SKM-1 treated with dmso at 0.1 percent for 144 hours (cell line): Measurements from ENCODE around the gene MRPL10.

Experiments used
- DNase-seq: peaks from one replicate; lab custom pipeline; 2025; ENCODE audit not compliant: unreplicated experiment; lab: John Stamatoyannopoulos, UW

MRPL10 gene

DNA sequence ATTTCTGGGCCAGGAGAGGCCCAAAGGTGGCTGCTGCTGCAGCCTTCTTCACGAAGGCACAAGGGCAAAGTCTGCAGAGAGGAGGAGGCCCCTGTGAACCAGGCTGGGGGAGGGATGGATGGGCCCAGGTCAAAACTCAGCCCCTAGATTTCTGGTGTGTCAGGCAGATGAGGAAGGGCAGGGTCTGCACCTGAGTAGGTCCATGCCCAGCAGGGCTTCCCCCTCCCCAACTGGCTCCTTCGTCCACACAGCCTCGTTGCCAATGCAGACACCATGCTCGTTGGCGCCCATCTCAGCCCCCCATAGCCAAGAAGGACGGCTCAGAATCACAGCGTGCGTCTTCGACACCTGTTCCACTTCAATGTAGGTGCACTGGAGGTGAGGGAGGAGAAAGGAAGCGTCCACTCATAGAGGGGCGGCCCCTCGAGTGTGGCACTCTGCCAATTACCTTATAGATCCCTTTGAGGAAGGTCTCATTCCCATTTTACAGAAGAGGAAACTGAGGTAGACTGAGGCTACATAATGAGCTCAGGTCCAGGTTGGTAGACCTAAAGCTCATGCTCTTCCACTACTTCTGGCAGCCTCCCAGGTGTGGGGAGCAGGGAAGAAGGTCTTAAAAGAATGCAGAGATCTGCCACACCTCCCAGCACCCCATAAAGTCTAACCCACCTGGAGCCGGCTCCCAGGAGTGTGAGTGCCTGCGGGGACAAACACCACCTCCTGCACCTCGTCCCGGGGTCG, 8.8 kb upstream of the MRPL10 start:
- no peak for DNase-seq

DNA sequence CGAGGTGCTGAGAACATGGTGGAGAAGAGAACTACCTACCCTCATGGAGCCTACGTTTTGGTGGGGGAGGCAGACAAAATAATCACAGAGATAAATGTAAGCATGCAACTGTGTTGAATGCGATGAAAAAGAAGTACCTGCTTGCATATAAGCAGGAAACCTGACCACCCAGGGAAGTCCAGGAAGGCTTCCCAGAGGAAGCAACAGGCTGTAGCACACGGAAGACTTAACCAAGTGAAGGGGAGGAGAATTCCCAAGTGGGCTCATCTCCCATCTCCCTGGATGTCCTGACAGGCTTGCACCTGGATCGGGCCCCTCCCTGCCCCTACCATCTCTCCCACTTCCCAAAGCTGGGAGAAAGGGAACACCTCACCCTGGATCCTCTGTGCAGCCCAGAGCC, 7.7 kb upstream of the MRPL10 start:
- DNase-seq: no peak

DNA sequence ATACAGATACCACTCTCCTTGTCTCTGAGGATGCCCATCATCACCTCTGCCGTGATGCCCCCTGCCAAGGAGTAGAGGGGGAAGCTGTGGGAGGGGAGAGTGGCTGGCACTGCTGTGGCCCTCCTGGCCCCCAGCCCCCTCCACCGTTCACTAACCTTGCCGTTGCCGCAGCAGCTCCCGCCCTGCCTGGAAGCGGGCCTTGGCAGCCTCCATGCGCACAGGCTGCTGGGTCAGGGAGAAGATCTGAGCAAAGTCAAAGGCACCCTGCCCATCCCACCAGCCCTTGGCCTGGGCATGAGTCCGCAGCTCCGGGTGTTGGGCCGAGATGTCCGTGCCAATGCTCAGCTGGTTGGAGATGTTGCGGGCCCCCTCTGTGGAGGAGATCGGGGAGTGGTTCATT, 7.3 kb upstream of the MRPL10 start:
- no peak for DNase-seq

DNA sequence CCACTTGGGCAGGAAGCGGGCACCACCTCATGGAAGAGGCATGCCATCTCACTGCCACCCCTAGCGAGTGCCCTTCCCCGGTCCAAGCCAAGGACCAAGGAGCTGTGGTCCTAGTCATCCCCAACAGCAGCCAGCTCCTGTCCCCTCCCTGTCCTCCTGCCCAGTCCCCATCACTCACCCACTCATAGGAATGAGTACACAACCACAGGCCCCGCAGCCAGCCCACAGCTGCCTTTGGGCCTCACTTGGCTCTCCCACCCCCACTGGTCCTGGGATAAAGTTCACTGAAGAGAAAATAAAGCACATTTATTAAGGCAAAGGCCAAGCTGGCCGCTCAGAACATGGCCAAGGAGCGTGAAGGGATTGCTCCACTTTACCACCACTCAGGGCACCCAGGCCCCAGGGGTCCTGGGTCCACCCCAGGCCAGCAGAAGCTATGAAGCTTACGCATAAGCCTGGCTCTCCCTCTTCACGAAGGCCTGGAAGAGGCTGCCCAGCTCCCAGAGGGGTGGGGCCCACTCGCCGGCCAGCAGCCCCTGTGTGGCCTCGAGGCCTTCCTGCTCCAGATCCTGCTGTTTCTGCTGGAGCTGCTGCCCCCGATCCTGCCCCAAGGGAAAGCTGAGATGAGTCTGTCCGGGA, 6.2 kb upstream of the MRPL10 start:
- no peak for DNase-seq

DNA sequence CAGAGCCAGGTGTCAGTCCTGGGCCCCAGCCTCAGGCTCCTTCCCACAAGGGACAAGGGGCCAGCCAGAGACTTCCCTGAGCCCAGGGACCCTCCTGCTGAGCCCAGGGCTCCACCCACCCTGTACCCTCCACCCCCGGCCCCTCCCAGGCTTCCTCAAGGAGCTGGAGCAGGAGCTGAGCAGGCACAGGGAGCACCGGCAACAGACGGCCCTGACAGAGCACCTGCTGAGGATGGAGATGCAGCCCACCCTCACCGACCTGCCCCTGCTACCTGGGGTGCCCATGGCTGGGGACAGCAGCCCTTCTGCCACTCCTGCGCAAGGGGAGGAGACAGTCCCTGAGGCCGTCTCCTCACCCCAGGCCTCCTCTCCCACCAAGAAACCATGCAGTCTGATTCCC, 5.3 kb upstream of the MRPL10 start:
- DNase-seq: no peak

DNA sequence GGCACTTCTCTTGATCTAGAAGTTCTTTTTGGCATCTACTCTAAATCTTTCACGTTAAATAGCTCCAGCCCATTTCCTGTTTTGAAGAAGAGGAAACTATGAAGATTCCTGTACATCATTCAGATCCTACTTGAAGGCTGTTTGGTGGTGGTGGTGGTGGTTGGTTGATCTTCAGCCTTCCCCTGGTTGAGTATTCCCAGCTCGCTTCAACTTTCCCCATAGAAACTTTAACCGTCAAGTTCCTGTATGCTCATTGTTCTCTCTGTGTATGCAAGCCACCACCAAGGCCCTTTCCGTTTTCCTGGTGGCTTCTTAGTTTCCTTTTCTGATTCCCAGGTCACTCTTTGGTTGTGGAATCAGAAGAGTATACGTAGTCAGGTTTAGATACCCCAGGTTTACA, 3.4 kb upstream of the MRPL10 start:
- no peak for DNase-seq

DNA sequence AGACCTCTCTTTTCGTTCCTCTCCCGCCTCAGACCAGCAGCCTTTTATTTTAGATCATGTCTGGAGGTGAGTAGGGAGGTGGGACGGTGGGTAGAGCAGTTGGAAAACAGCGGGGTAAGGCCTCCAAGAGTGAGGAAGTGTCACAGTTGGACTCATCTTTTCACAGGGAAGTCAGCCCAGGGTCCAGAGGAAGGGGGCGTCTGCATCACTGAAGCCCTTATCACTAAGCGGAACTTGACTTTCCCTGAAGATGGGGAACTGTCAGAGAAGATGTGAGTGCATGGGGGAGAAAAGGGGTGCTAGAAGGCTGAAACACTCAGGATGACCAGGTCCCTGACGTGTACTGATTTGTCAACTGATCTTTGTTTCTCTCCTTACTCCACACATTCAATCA, 590 bp upstream of the MRPL10 start:
- peak; percentile 35 for DNase-seq

DNA sequence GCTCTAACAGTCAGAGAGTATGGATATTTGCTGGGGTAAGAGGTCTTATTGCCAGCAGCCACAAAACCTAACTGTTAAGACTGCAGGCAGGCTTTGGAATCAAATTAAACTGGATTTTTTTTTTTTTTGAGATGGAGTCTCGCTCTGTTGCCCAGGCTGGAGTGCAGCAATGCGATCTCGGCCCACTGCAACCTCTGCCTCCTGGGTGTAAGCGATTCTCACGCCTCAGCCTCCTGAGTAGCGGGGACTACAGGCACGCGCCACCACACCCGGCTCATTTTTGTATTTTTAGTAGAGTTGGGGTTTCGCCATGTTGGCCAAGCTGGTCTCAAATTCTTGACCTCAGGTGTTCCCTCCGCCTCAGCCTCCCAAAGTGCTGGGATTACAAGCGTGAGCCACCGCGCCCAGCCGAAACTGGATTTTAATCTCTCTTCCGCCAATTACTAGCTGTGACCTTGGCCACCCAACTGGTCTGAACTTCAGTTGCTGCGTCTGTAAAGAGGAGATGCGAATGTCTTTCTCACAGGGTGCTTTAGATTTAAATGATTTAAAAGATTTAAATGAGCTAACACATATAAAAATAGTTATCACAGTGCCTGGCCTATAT, 842 bp downstream of the MRPL10 start:
- no peak for DNase-seq

DNA sequence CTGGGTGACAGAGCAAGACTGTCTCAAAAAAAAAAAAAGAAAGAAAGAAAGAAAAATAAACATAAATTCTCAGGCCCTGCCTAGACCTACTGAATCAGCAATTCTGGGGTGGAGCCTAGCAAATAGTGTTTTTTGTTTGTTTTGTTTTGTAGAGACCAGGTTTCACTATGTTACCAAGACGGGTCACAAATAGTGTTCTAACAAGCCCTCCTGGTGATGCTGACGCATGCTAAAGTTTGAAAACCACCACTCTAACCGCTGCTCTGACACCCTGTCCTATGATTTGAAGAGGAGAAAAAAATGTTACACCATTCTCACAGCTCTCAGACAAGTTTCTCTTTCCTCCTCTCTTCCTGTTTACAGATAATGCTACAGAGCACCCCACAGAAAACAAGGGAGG, 1.5 kb downstream of the MRPL10 start:
- no peak for DNase-seq

DNA sequence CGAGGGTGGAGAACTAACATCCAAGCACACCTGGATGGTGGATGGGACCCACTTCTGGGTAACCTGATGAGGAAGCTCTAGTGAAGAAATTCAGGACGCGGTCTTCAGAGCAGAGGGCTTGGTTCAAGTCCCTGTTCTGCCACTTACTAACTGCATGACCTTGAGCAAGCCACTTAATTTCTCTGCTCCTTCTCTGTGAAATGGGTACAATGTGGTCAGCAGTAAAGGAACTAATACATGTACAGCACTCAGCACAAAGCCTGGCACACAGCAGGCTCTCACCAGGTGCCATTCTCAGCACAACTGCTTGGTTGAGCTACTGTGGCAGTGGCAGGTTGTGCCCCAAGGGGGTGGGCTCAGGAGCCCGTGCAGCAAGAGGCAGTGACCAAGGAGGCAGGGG, 7.8 kb downstream of the MRPL10 start:
- DNase-seq: no peak

DNA sequence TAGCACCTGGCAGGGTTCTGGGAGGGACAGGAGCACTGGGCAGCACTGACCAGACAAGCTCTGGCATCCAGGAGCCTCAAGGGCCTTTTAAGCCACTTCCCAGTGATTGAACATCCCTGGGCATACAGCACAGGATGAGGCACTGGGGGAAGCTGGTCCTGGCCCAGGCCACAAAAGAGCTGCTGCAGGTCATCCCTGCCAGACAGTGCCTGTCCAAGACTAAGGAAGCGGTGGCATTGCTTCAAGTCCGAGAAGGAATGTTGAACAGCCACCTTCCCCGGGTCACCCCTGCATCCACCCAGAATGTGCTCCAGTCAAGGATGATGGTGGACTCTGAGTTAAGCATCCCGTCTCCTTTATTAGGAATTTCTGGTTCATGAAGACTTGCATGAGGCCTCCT, 8.6 kb downstream of the MRPL10 start:
- DNase-seq: no peak

DNA sequence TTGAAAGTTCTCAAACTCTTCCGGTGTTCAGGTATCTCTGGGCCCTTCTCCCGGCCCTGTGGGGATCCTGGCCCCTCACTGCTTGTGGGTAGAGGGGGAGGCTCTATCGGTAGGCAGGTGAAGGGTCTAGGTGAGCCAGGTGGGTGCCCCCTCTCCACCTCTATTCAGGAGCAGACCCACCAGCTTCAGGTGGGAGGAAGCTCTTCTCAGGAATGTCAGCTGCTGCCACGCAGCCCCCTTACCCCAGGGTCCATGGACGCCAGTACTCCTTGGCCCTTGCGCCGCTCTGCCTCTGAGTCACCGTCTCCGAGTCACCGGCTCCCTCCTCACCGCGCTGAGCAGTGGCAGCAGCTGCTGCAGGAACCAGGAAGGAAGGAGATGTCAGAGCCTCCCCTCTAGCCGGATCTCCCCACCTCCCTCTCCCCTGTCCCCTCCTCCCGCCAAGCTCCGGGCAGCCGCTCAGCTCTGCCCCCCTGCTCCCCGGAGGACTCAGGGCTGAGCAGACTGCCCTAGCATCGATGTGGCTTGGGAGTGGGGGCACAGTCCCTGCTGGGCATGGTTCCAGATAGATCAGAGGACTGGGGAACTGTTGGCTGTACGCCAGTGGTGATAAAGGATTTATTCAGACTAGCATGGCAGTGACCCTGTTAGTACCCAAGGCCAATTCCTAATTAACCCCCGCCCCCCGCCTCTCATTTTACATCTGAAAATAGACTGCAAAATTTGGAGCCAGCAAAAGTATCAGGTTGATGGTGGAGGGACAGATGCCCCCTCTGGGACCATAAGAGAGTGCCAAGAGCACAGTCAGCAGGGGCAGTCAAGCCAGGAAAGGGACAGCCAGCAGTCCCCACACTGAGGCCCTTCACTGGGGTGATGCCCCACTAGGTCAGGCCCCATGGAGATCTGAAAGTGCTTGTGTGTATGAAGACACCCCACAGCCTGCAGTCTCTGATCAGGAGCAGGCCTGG, 9.6 kb downstream of the MRPL10 start, which contains the start of gene OSBPL7:
OSBPL7 (minus strand) TSS at position 371 of the 968 bp plus-strand sequence. CDS start 1,516 bp downstream, outside the sequence.
- DNase-seq: peak; percentile 60

DNA sequence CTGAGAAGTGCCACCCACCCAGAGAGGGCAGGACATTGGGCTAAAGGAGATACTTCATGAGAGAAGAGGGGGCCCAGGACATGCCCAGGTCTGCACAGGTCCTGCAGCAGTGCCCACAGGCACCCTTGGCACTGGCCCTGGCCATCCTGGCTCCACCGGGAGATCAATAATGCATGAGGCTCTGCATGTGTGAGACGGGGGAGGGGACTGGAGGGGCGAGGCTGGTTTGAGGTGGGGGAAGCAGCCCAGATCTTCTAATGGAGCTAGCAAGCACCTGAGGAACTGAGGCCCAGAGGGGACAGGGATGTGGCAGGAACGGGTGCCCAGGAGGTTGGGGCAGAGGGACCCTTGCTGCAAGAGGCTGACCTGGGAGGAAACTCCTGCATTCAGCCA, 10.3 kb downstream of the MRPL10 start:
- no peak for DNase-seq

DNA sequence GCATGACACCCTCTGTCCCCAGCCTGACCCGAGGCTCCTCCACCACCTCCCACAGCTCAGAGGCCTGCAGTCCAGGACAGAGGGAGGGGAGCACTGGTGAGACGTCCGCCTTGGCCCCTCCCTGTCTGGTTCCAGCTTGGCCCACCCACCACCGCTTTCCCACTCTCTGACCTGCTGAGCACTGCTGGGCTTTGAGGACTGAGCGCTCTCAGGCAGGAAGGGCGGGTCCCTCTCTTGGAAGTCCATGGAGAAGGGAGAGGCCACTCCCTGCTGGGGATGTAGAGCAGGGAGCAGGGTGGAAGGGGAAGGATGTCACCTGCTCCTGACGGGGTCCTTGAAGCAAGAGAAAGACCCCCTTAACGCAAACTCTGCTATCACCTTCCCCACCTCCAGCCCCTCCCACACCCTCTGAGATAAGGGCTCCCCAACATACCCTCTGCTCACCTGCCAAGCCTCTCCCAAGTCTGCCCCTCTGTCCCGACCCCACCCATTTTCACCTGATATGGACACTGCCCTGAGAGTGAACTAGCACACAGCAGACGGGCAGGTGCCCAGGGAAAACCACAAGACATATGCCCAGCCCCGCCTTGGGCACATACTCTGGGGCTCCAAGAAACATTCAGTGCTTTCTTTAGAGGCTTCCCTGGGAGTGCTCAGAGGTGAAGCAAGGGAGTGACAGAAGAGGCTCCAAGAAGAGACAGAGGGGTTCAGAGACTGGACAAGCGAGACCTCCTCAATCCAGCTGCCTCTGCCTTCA, 11.1 kb downstream of the MRPL10 start:
- no peak for DNase-seq

DNA sequence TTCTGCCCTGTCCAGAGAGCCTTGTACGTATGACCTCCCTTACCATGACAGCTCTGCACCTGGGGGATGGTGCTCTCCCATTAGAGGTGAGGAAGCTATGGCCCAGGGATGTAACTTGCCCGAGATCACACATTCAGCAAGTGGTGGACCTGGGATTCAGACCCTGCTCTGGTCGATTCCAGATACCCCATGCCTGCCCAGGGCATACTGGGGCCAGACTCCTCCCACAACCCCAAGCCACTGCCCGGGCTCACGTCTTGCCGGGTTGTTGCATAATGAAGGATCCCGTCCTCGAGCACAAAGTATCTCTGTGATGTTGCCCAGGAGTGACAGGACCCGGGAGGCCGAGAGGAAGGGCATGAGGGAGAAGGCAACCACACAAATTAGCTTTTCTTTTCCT, 11.9 kb downstream of the MRPL10 start:
- DNase-seq: no peak

DNA sequence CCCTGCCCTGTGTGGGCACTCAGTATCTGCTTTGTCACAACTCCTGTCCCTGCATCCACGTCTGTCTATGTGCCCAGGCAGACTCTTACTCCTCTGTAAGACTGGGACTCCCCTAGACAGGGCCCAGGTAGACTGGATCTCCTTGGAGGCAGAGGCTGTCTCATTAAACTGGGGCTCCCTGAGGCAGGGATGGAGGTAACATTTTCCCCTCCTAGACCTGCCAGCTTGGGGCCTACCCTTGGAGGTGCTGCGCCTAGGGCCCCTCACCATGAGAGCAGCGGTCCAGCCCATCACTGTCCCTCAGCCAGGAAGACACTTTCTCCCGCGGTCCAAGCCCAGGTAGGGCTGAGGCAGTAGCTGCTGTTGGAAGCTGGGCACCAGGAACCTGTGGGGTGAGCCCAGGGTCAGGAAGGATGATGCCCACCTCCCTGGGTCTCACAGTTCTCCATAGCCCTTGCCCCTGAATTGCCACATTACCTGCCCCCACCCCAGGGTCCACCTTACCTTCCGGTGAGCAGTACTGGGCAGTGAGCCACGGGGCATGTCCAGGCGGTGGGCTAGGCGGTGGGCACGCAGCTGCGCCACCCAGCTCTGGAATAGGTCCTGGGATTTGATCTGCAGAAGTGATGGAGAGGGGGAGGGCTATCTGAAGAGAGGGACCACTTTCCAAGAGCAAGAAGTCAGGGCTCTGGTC, 13.2 kb downstream of the MRPL10 start:
- no peak for DNase-seq

DNA sequence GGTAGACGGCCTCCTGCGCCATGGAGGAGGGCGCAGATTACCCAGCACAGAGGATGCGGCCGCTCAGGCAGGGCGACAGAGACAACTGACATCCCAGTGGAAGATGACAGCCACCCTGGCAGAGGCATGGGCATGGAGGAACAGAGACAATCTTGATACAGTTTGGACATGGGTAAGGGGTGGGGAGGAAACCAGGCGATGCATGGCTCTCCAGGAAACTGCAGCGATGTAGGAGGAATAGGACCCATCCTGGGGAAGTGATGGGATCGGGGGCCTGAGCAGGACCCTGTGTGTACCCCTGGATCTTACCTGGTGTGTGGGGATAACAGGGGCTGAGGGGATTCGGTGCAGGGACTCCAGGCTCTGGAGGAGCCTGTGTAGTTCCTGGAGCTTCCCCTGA, 14.4 kb downstream of the MRPL10 start:
- no peak for DNase-seq

DNA sequence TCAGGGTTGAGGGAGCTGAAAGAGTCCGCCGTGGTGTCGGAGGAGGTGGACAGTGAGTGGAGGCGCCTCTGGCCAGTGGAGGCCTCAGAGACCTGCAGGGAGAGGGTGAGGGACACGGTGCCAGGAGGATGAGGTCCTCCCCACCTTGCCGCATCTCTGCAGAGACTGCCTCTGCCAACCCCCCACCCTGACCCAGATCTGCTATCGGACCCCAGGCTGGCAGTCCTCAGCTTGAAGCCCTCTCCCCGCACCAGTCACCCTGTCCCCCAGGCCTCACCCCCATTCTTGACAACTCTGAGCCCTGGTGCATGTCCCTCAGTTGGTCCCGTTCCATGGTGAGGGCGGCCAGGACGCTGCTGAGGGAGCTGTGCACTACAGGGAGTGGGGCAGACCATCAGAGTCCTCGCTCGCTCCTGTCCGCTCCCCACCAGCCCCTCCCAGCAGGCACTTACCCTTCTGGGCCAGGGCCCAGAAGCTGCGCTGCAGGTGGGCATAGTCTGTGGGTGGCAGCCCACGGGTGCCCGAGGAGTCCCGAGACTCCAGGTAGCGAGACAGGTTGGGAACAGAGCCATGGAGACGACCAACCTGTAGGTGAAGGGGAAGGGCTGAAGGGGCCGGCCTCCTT, 15.1 kb downstream of the MRPL10 start:
- DNase-seq: no peak

DNA sequence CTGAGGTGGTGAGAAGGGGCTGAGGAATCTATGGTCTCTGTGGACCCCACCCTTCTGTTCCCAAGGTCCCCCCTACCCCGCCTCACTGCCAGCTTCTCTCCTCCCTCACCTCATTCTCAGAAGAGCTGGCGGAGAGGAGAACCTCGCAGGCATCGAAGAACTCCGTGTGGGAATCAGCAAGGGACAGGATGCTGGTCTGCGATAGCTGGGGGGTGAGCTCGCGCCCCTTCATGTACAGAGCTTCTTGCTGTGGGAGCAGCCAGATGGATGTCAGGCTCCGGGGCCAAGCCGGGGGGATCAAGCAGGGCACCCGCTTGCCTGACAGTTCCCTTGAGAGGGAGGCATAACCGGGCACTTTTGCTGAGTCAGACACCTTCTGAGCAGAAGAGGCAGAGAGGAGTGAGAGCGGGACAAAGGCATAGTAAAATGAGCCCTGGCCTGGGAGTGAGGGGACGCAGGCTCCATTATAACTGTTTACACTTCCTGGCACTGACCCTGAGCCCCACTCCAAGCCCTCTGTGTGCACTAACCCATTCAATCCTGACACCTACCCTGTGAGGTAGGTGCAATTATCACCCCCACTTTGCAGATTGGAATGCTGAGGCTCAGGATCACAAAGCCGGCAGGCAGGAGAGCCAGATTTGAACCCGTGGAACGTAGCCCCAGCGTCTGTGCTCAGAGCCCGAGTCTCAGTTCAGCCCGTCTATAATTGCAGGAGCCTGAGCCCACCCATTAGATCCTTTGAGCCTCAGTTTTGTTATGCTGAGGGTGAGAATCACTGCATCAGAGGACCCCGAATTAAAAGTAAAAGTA, 16.0 kb downstream of the MRPL10 start:
- DNase-seq: no peak
